COLO829 (cell line): ENCODE results near the gene VKORC1L1.
"Not testable (repeated sequence)": the region's sequence is repeated elsewhere in the genome, so short reads cannot be mapped to it uniquely, and the experiment has no call there.

Source experiments
- DNase-seq: peaks from one replicate; pipeline ENCODE4 v3.0.0; 2012; ENCODE audit warnings: low spot score

VKORC1L1 gene

GRCh38 chr7:65885533-65885932 is 12.7 kb downstream of the VKORC1L1 start:
- DNase-seq: not testable (repeated sequence)

GRCh38 chr7:65888434-65889156 is 15.7 kb downstream of the VKORC1L1 start:
- not testable (repeated sequence) for DNase-seq

- not testable (repeated sequence) for DNase-seq
Measured at GRCh38 chr7:65889722-65890121, 16.8 kb downstream of the VKORC1L1 start.

- no peak for DNase-seq
Measured at GRCh38 chr7:65892161-65892560, 19.3 kb downstream of the VKORC1L1 start.

GRCh38 chr7:65892835-65893234 is 20.0 kb downstream of the VKORC1L1 start:
- no peak for DNase-seq

GRCh38 chr7:65896279-65896870 is 23.5 kb downstream of the VKORC1L1 start:
- no peak for DNase-seq

- not testable (repeated sequence) for DNase-seq
Measured at GRCh38 chr7:65897289-65897688, 24.4 kb downstream of the VKORC1L1 start.

- DNase-seq: not testable (repeated sequence)
Measured at GRCh38 chr7:65898677-65899447, 26.0 kb downstream of the VKORC1L1 start.

GRCh38 chr7:65902306-65902705 is 29.4 kb downstream of the VKORC1L1 start:
- DNase-seq: no peak

- no peak for DNase-seq
Measured at GRCh38 chr7:65907501-65908198, 34.8 kb downstream of the VKORC1L1 start.

GRCh38 chr7:65910237-65910636 is 37.4 kb downstream of the VKORC1L1 start:
- DNase-seq: no peak

GRCh38 chr7:65912237-65912636 is 39.4 kb downstream of the VKORC1L1 start:
- DNase-seq: no peak

GRCh38 chr7:65915921-65916657 is 43.2 kb downstream of the VKORC1L1 start:
- DNase-seq: no peak

- DNase-seq: no peak
Measured at GRCh38 chr7:65923316-65923715, 50.4 kb downstream of the VKORC1L1 start.

- DNase-seq: no peak
Measured at GRCh38 chr7:65924193-65924592, 51.3 kb downstream of the VKORC1L1 start.

GRCh38 chr7:65925040-65925439 is 52.2 kb downstream of the VKORC1L1 start:
- no peak for DNase-seq

GRCh38 chr7:65926588-65926987 is 53.7 kb downstream of the VKORC1L1 start:
- DNase-seq: no peak

- DNase-seq: no peak
Measured at GRCh38 chr7:65927489-65928448, 54.9 kb downstream of the VKORC1L1 start.

- DNase-seq: no peak
Measured at GRCh38 chr7:65931685-65932084, 58.8 kb downstream of the VKORC1L1 start.

- DNase-seq: no peak
Measured at GRCh38 chr7:65937296-65937695, 64.4 kb downstream of the VKORC1L1 start.
